Left colon (tissue), 2 donors: ENCODE measurements around the gene TINAGL1. TPM values are rescaled to one million over a fixed set of nuclear protein-coding genes. Genes with fewer than 3 reads are reported as not detected.

ENCODE experiments used
- ATAC-seq: fragments of 200-7000 bp; cut with Tn5 transposase; one replicate; pipeline ENCODE4 v1.9.1; 2020; ENCODE audit warnings: mild to moderate bottlenecking, moderate library complexity
- DNase-seq, 2 donors: peaks; one replicate each; pipeline ENCODE4 v3.0.0-alpha.2; 2020
- intact Hi-C, 2 donors: fragments of 100-400 bp; cut with DNase I in 1 of 2; cut with micrococcal nuclease in 1 of 2; formaldehyde crosslinking; loops; one replicate each; pipeline versions ENCODE4 v1.11.2 to v1.14.0; 2022; cut with DNase I, micrococcal nuclease
- total RNA-seq, 2 donors: library from RNA; stranded (reverse); fragmentation: NEBNext Ultra II Directional; extraction: Animal tissue kit (Norgen Biotek cat#: 25700); gene quantifications; one replicate each; pipeline ENCODE4 v1.2.1, GENCODE V29; 2021
- donor health status: DM: no; HTN: no; CAD: no.
- donor health status: DM: yes; HTN: yes; CAD: no.

The TINAGL1 gene
- total RNA-seq, 2 donors from 2014 or later: 135 to 139 TPM

- DNase-seq: peak; percentile 83 to 93
- intact Hi-C loops: loop anchor here in 1 of 2 donors (2.0 kb wide), 1 partner anchor 31 kb away; no protein-coding TSS in a partner anchor
- ATAC-seq: peak; percentile 75
These were observed 17.7 kb downstream of the TINAGL1 start for GRCh38 chr1:31593770-31594632.

GRCh38 chr1:31595836-31596736, 19.8 kb downstream of the TINAGL1 start:
- DNase-seq: no peak
- no peak for ATAC-seq
- intact Hi-C loops: no loop called here

- ATAC-seq (no peak), DNase-seq (no peak)
- intact Hi-C loops: no loop called here
These were observed 20.4 kb downstream of the TINAGL1 start for GRCh38 chr1:31596737-31597097.

GRCh38 chr1:31598980-31599379, 22.7 kb downstream of the TINAGL1 start:
- DNase-seq: no peak
- no peak for ATAC-seq
- intact Hi-C loops: no loop called here

GRCh38 chr1:31600641-31601040, 24.3 kb downstream of the TINAGL1 start:
- ATAC-seq (no peak), DNase-seq (no peak)
- intact Hi-C loops: no loop called here

GRCh38 chr1:31602081-31602480, 25.8 kb downstream of the TINAGL1 start:
- ATAC-seq (no peak), DNase-seq (no peak)
- intact Hi-C loops: no loop called here

- ATAC-seq: no peak
These were observed 29.7 kb downstream of the TINAGL1 start for GRCh38 chr1:31605908-31606427.

GRCh38 chr1:31607360-31607759, 31.0 kb downstream of the TINAGL1 start:
- ATAC-seq (no peak), DNase-seq (no peak)
- intact Hi-C loops: no loop called here

More at GRCh38 chr1:31605908-31606427, 29.7 kb downstream of the TINAGL1 start:
- intact Hi-C loops: no loop called here
- DNase-seq: no peak

GRCh38 chr1:31609514-31610118, 33.3 kb downstream of the TINAGL1 start:
- ATAC-seq (no peak), DNase-seq (no peak)
- intact Hi-C loops: no loop called here

- DNase-seq (no peak), ATAC-seq (no peak)
- intact Hi-C loops: no loop called here
These were observed 38.2 kb downstream of the TINAGL1 start for GRCh38 chr1:31614414-31615005.

GRCh38 chr1:31615414-31615813, 39.1 kb downstream of the TINAGL1 start:
- ATAC-seq: no peak
- intact Hi-C loops: no loop called here

GRCh38 chr1:31615939-31616338, 39.6 kb downstream of the TINAGL1 start:
- DNase-seq: no peak
- ATAC-seq: no peak
- intact Hi-C loops: no loop called here

More at GRCh38 chr1:31615414-31615813, 39.1 kb downstream of the TINAGL1 start:
- DNase-seq: no peak

GRCh38 chr1:31617218-31617915, 41.1 kb downstream of the TINAGL1 start, which contains the start of gene HCRTR1:
TSS of gene HCRTR1 (plus strand) at chr1:31617689. CDS start at chr1:31619193, 1,504 bp downstream.
- peak; percentile 12 for ATAC-seq
- DNase-seq: no peak
- intact Hi-C loops: no loop called here

- intact Hi-C loops: no loop called here
- ATAC-seq: peak; percentile 75
- peak in 1 of 2 donors; percentile 55 for DNase-seq
These were observed 41.8 kb downstream of the TINAGL1 start for GRCh38 chr1:31617916-31618746.

- no peak for DNase-seq
- intact Hi-C loops: no loop called here
- ATAC-seq: peak; percentile 52
These were observed 42.9 kb downstream of the TINAGL1 start for GRCh38 chr1:31618916-31619846.
